ENCODE results near the gene NDUFS8.

DNA sequence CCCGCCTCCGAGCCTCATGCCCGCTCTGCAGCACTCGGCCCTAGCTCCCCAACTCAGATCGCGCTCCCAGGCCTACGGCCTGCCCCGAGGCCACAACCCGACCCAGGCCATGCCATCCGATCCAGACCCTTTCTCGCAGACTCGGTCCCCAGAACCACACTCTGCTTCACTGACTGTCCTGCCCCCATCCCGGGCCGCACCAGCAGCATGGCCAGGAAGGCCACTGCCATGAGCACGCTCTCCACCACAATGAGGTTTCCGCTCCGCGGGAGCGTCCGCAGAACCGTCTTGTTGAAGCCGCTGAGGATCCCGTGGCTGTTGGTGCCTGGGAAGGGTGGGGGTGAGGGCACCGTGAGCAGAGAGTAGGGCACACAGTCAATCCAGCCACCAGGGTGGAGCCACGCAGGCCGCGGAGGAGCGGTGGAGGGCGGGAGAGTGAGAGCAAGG is 33.0 kb upstream of the NDUFS8 start:
- TF ChIP-seq CTCF (conservative IDR thresholded peaks at IDR 0.05; ENCODE audit: low read depth, low read length) = no peak
- no peak for TF ChIP-seq EZH2 (IDR thresholded peaks at IDR 0.05; ENCODE audit: low read length, unreplicated experiment)
- TF ChIP-seq EZH2phosphoT487 (IDR thresholded peaks at IDR 0.05; ENCODE audit: borderline replicate concordance, low read length) = no peak

Data from PC-3 (cell line).